LNCaP clone FGC (cell line): ENCODE measurements around the gene NCR3LG1.

ENCODE experiments used
- DNase-seq: peaks from one replicate; pipeline ENCODE4 v3.0.0-alpha.2; 2011; ENCODE audit warnings: low read depth
- H3K4me3 ChIP-seq: 2 replicates; pipeline ENCODE4 v1.5.1; 2011; ENCODE audit warnings: mild to moderate bottlenecking, low read depth, low read length, control low read depth
- TF ChIP-seq, protein P1 (sequence below): IDR thresholded peaks from 2 replicates; pipeline ENCODE4 v1.5.1; 2012; ENCODE audit warnings: mild to moderate bottlenecking; ENCODE audit not compliant: control insufficient read depth, insufficient read depth; ENCODE audit errors: extremely low read depth

Gene NCR3LG1

DNA sequence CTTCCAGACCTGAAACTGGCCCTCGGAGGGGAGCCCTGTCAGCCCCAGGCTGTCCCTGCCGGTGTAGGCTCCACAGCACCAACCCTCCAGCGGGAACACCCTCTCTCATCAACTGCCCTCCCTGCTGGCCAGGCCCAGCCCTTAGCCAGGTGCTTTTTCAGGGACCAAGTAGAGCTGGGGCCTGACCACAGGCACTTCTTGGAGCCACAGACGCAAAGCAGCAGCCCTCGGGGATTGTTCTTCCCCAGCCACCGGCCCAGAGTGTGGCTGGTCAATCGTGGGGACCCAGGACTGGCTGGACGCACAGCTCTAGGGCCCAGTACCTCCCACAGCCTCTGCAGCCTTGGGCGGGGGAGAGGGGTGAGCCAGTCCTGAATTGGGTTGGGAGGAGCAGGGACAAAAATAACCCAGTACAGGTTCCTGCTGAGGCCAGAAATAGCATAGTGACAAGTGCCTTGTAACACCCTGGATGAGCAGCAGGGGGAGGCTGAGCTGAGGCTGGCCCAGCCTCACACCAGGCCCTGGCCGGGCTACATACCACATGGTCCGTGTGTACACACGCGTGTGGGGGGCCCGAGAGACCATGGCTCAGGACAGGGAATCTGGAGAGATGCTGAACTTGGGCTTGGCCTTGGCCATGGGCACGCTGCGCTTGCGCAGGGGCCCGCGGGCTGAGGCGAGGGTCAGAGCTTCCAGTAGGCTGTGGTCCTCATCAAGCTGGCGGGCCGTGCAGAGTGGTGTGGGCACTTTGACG lies 34.9 kb downstream of the NCR3LG1 start:
- DNase-seq = no peak
- H3K4me3 ChIP-seq = no peak overlapping the region
- TF ChIP-seq, protein P1, sequence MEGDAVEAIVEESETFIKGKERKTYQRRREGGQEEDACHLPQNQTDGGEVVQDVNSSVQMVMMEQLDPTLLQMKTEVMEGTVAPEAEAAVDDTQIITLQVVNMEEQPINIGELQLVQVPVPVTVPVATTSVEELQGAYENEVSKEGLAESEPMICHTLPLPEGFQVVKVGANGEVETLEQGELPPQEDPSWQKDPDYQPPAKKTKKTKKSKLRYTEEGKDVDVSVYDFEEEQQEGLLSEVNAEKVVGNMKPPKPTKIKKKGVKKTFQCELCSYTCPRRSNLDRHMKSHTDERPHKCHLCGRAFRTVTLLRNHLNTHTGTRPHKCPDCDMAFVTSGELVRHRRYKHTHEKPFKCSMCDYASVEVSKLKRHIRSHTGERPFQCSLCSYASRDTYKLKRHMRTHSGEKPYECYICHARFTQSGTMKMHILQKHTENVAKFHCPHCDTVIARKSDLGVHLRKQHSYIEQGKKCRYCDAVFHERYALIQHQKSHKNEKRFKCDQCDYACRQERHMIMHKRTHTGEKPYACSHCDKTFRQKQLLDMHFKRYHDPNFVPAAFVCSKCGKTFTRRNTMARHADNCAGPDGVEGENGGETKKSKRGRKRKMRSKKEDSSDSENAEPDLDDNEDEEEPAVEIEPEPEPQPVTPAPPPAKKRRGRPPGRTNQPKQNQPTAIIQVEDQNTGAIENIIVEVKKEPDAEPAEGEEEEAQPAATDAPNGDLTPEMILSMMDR = peak; percentile 69

GRCh38 chr11:17387254-17387653 lies 35.7 kb downstream of the NCR3LG1 start:
- no peak for DNase-seq
- no peak overlapping the region for H3K4me3 ChIP-seq
- TF ChIP-seq, protein P1 = no peak

GRCh38 chr11:17387811-17388210 lies 36.2 kb downstream of the NCR3LG1 start:
- no peak overlapping the region for H3K4me3 ChIP-seq
- TF ChIP-seq, protein P1 = no peak
- no peak for DNase-seq

GRCh38 chr11:17388609-17389210 lies 37.1 kb downstream of the NCR3LG1 start, which contains the start of gene KCNJ11:
KCNJ11 (minus strand) TSS chr11:17388659; CDS start chr11:17388091, 568 bp downstream.
- TF ChIP-seq, protein P1 = 0 out of 2 replicates have a peak, but pooled peaks have one; percentile 3
- peak within 1 kb of the TSS; percentile 58 for H3K4me3 ChIP-seq
- DNase-seq = no peak

DNA sequence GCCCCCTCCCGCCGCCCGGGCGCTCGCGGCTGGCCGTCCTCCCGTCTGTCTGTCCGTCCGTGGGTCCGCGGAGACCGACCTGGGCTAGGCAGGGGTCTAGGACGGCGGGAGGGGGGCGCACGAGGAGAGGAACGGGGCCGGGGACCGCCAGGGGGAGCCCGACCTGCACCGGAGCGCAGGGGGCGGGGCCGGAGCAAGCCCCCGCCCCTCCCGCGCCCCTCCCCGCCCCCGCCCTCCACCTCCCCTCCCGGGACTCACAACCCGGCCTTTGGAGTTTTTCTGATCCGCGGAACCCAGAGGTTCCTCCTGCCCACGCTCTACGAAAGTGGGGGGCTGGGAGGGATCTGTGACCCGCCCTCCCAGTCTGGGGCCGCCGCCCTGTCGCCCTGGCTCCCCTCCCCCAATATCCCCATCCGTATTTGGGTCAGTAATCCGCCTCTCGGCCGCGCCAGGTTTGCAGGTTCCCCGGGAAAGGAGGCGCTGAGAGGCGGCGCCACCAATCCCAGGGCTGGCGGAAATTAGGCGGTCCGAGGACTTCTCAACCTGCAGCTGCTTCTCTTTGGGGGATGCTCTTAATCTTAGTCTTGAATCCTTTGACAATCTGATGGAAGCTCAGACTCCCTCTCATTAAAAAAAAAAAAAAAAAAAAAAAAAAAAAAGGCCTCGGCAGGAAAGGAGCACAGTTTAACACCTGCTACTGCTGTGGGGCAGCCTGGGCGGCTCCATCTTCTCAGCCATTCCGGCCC lies 37.8 kb downstream of the NCR3LG1 start:
- DNase-seq = no peak

DNA sequence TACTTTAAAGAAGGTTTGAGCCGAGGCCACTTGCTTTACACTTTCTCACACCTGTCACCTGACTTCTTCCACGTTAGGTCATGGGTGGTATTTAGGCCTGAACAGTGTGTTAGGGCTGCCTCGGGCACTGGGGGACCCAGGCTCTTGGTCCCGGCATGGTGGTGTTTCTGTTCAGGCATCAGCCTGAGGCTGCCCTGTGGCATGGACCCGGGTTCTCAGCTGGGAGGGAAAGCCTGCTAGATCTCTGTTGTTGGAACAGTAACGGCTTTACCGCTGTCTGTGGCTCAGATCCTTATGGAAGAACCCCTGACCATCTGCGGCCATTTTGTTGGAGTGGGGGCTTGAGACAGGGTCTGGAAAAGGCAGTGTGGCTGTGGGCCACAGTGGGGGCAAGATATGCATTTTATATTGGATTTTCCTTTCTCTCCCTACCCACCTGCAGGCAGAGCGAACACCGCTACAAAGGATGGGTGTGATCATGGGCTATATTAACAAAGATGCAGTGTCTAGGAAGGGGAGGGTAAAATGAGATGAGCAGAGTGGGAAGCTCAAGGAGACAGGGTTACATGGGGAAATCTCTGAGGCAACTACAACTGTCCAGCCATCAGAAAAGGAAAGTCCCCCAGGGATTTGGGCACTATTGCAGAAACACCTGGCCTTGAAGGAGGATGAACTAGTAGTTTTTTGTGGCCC lies 38.5 kb downstream of the NCR3LG1 start:
- DNase-seq = no peak
- TF ChIP-seq, protein P1 = no peak
- H3K4me3 ChIP-seq = peak overlapping the region; percentile 58

More for the DNA sequence above, 37.8 kb downstream of the NCR3LG1 start:
- H3K4me3 ChIP-seq = peak overlapping the region; percentile 58
- TF ChIP-seq, protein P1 = peak; percentile 80
